ENCODE data around the gene KCNAB1.
"Not testable (repeated sequence)": the region's sequence is repeated elsewhere in the genome, so short reads cannot be mapped to it uniquely, and the experiment has no call there.

The KCNAB1 gene

GRCh38 chr3:156284637-156285036 is 164.3 kb downstream of the KCNAB1 start:
- DNase-seq: not testable (repeated sequence)

- no peak for DNase-seq
These were observed 165.2 kb downstream of the KCNAB1 start for GRCh38 chr3:156285626-156286025.

- DNase-seq: no peak
These were observed 170.5 kb downstream of the KCNAB1 start for GRCh38 chr3:156290924-156291271.

GRCh38 chr3:156291272-156292123 is 171.1 kb downstream of the KCNAB1 start:
- DNase-seq: peak in 1 of 2 donors; percentile 7

- DNase-seq: no peak
These were observed 173.2 kb downstream of the KCNAB1 start for GRCh38 chr3:156293566-156293965.

GRCh38 chr3:156297582-156297981 is 177.2 kb downstream of the KCNAB1 start:
- no peak for DNase-seq

- no peak for DNase-seq
These were observed 177.6 kb downstream of the KCNAB1 start for GRCh38 chr3:156298014-156298413.

GRCh38 chr3:156298938-156299337 is 178.6 kb downstream of the KCNAB1 start:
- DNase-seq: no peak

- no peak for DNase-seq
These were observed 179.2 kb downstream of the KCNAB1 start for GRCh38 chr3:156299569-156299968.

GRCh38 chr3:156300371-156300770 is 180.0 kb downstream of the KCNAB1 start:
- no peak for DNase-seq

GRCh38 chr3:156300929-156301840 is 180.8 kb downstream of the KCNAB1 start:
- no peak for DNase-seq

GRCh38 chr3:156303001-156303707 is 182.8 kb downstream of the KCNAB1 start:
- no peak for DNase-seq

GRCh38 chr3:156304406-156304805 is 184.0 kb downstream of the KCNAB1 start:
- DNase-seq: no peak

GRCh38 chr3:156305672-156306071 is 185.3 kb downstream of the KCNAB1 start:
- DNase-seq: no peak

GRCh38 chr3:156307704-156308103 is 187.3 kb downstream of the KCNAB1 start:
- no peak for DNase-seq

GRCh38 chr3:156311431-156311830 is 191.1 kb downstream of the KCNAB1 start:
- no peak for DNase-seq

GRCh38 chr3:156311930-156312329 is 191.6 kb downstream of the KCNAB1 start:
- no peak for DNase-seq

GRCh38 chr3:156316076-156316475 is 195.7 kb downstream of the KCNAB1 start:
- no peak for DNase-seq

- DNase-seq: no peak
These were observed 197.2 kb downstream of the KCNAB1 start for GRCh38 chr3:156317462-156318074.

GRCh38 chr3:156321945-156322344 is 201.6 kb downstream of the KCNAB1 start:
- no peak for DNase-seq

GRCh38 chr3:156323466-156323865 is 203.1 kb downstream of the KCNAB1 start:
- DNase-seq: no peak

GRCh38 chr3:156330415-156330814 is 210.0 kb downstream of the KCNAB1 start:
- DNase-seq: no peak

GRCh38 chr3:156332304-156332703 is 211.9 kb downstream of the KCNAB1 start:
- no peak for DNase-seq
